ENCODE measurements around the gene SLC9C1. TPM values are rescaled to one million over a fixed set of nuclear protein-coding genes. Genes with fewer than 3 reads are reported as not detected.
A peak's percentile ranks its signal among the peaks of the same experiment; 100 is the strongest.

Gene SLC9C1
- total and polyA plus RNA-seq, 9 of the 15 experiments (the other 6 are each of a cell fraction or from before 2014, with no cell fraction given), result not detected

- TF ChIP-seq CREB3L1 (IDR thresholded peaks at IDR 0.05; ENCODE audit: borderline replicate concordance, low read depth) (no peak), RNF219 (CRISPR knock-in tag; IDR thresholded peaks at IDR 0.05) (no peak), MEIS2 (IDR thresholded peaks at IDR 0.05; ENCODE audit: partially characterized antibody) (peak; percentile 27), SRSF7 (optimal IDR thresholded peaks at IDR 0.05; ENCODE audit: low read depth, low read length) (no peak), HDAC3 (IDR thresholded peaks at IDR 0.05; ENCODE audit: borderline replicate concordance, partially characterized antibody) (no peak), ZNF347 (CRISPR knock-in tag; IDR thresholded peaks at IDR 0.05; ENCODE audit: low read depth) (no peak), ZNF121 (CRISPR knock-in tag; conservative IDR thresholded peaks at IDR 0.05) (no peak), PRDM10 (IDR thresholded peaks at IDR 0.05; ENCODE audit: partially characterized antibody) (no peak), HCFC1 (IDR thresholded peaks at IDR 0.05; ENCODE audit: low read depth, low read length) (no peak), PCBP2 (IDR thresholded peaks at IDR 0.05; ENCODE audit: low read depth, low read length, poor library complexity, severe bottlenecking) (no peak), RUNX1 (IDR thresholded peaks at IDR 0.05; ENCODE audit: low read depth) (no peak), CLOCK (CRISPR knock-in tag; IDR thresholded peaks at IDR 0.05; ENCODE audit: borderline replicate concordance) (no peak), NFE2 (IDR thresholded peaks at IDR 0.05; ENCODE audit: low read depth) (no peak), ZNF280B (CRISPR knock-in tag; IDR thresholded peaks at IDR 0.05) (no peak)
These were observed 196.6 kb downstream of the SLC9C1 start (continued) for GRCh38 chr3:112097378-112097777.
